Esophagus muscularis mucosa (tissue), 3 donors: Measurements from ENCODE around the gene THUMPD3.

Experiments used
- POLR2AphosphoS5 ChIP-seq, 2 donors: sonication (generic); formaldehyde crosslinking; IDR thresholded peaks; one replicate each; pipeline ENCODE4 v1.6.1; 2017; ENCODE audit warnings: antibody characterized with exemption in 2 of 2
- TF ChIP-seq, protein P1 (sequence below), 3 experiments: fragments of 200-600 bp in 2 of 3; fragments of 450-650 bp in 1 of 3; sonication (generic) in 2 of 3; IDR thresholded peaks; one replicate each; pipeline ENCODE4 v1.5.1; 2017 to 2019; ENCODE audit warnings: antibody characterized with exemption in 3 of 3, mild to moderate bottlenecking in 2 of 3, moderate library complexity in 1 of 3

DNA sequence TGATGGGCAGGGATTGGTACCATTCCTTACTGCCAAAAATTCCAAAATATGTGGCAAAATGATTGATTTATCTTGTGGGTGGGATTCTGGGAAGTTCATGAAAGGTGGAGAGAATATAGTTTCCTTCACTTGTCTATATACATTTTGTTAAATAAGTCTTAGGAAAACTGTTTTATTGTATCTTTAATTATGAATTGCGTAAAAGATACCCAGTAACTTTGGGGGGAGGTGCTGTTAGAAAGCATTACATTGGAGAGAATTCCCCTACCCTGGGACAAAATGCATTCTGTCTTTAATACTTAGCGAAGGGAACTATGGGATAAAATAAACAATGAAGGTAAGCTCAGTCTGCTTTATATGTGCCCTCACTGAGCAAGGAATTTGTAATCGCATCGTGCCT lies 39.1 kb downstream of the THUMPD3 start:
- TF ChIP-seq, protein P1, sequence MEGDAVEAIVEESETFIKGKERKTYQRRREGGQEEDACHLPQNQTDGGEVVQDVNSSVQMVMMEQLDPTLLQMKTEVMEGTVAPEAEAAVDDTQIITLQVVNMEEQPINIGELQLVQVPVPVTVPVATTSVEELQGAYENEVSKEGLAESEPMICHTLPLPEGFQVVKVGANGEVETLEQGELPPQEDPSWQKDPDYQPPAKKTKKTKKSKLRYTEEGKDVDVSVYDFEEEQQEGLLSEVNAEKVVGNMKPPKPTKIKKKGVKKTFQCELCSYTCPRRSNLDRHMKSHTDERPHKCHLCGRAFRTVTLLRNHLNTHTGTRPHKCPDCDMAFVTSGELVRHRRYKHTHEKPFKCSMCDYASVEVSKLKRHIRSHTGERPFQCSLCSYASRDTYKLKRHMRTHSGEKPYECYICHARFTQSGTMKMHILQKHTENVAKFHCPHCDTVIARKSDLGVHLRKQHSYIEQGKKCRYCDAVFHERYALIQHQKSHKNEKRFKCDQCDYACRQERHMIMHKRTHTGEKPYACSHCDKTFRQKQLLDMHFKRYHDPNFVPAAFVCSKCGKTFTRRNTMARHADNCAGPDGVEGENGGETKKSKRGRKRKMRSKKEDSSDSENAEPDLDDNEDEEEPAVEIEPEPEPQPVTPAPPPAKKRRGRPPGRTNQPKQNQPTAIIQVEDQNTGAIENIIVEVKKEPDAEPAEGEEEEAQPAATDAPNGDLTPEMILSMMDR (IDR thresholded peaks at IDR 0.05) = no peak
- no peak for TF ChIP-seq POLR2AphosphoS5 (IDR thresholded peaks at IDR 0.05)
